Panc1 (cell line): ENCODE results near the gene DGCR6. TPM values are rescaled to one million over a fixed set of nuclear protein-coding genes. Genes with fewer than 3 reads are reported as not detected.
"Not testable (repeated sequence)": the region's sequence is repeated elsewhere in the genome, so short reads cannot be mapped to it uniquely, and the experiment has no call there.

Source experiments
- ATAC-seq: fragments of 200-7000 bp; cut with Tn5 transposase; 2 replicates; pipeline ENCODE4 v1.9.1; 2020; ENCODE audit warnings: mild to moderate bottlenecking, moderate library complexity
- BruUV-seq: library from RNA; stranded (reverse); fragments of 400-500 nt; replicated peaks from 2 replicates; lab custom pipeline; 2021; lab: Mats Ljungman, UMichigan
- CTCF ChIA-PET: fragments of 300-600 bp; sonication (Branson Sonifier 250); formaldehyde crosslinking; loops from one replicate; lab custom pipeline; 2022; ENCODE audit warnings: antibody characterized with exemption; lab: Charles Lee
- POLR2A ChIA-PET: fragments of 300-600 bp; sonication (Branson Sonifier 250); formaldehyde crosslinking; loops from one replicate; lab custom pipeline; 2022; ENCODE audit warnings: antibody characterized with exemption; lab: Charles Lee
- DNase-seq: peaks from one replicate; pipeline ENCODE4 v3.0.0-alpha.2; 2010; ENCODE audit warnings: low read depth, low spot score
- H3K27ac ChIP-seq: 2 replicates; pipeline ENCODE4 v1.5.1; 2011; ENCODE audit warnings: mild to moderate bottlenecking, low read length, inconsistent platforms
- H3K27me3 ChIP-seq: fragments of 200-500 bp; sonication (Bioruptor generic); 2 replicates; pipeline ENCODE4 v1.6.0; 2014; ENCODE audit warnings: low read length, inconsistent platforms; ENCODE audit not compliant: control insufficient read depth, insufficient read depth
- H3K36me3 ChIP-seq: fragments of 200-500 bp; sonication (Bioruptor generic); 2 replicates; pipeline ENCODE4 v1.5.1; 2014; ENCODE audit warnings: inconsistent platforms, mild to moderate bottlenecking, low read length, moderate library complexity; ENCODE audit not compliant: control insufficient read depth, insufficient read depth
- H3K4me1 ChIP-seq: 2 replicates; pipeline ENCODE4 v1.5.1; 2011; ENCODE audit warnings: inconsistent platforms, mild to moderate bottlenecking, low read length, moderate library complexity; ENCODE audit not compliant: control insufficient read depth, insufficient read depth
- H3K4me3 ChIP-seq, 2 experiments: 2 replicates each; pipeline ENCODE4 v1.5.1; 2011 to 2012; ENCODE audit warnings: low read depth in 2 of 2, low read length in 2 of 2, mild to moderate bottlenecking in 2 of 2, inconsistent platforms in 1 of 2, moderate library complexity in 1 of 2
- H3K9me3 ChIP-seq: fragments of 200-500 bp; sonication (Bioruptor generic); 2 replicates; pipeline ENCODE4 v1.5.1; 2014; ENCODE audit warnings: low read depth, mild to moderate bottlenecking, inconsistent platforms, low read length, moderate library complexity; ENCODE audit not compliant: control insufficient read depth, insufficient read depth
- POLR2AphosphoS5 ChIP-seq: IDR thresholded peaks from 2 replicates; pipeline ENCODE4 v1.6.1; 2012; ENCODE audit warnings: mild to moderate bottlenecking, low read depth, low read length, moderate library complexity
- SIN3A ChIP-seq: IDR thresholded peaks from 2 replicates; pipeline ENCODE4 v1.6.1; 2012; ENCODE audit warnings: low read depth, mild to moderate bottlenecking, low read length, moderate library complexity, borderline replicate concordance; ENCODE audit not compliant: insufficient read depth
- TCF7L2 ChIP-seq: IDR thresholded peaks from 2 replicates; pipeline ENCODE4 v1.6.1; 2011; ENCODE audit warnings: mild to moderate bottlenecking, low read depth, low read length, inconsistent platforms
- in situ Hi-C: cut with HindIII; loops from 2 replicates; pipeline ENCODE4 v1.10.0; 2016; ENCODE audit warnings: low sequenced_read_pairs, low pct_unique_long_range_greater_than_20kb
- intact Hi-C: fragments of 100-400 bp; cut with micrococcal nuclease; formaldehyde crosslinking; loops from one replicate; pipeline ENCODE4 v1.10.0; 2022; ENCODE audit not compliant: unreplicated experiment
- total RNA-seq: library from RNA; stranded (reverse); gene quantifications from one replicate; pipeline ENCODE4 v1.2.1, GENCODE V29; 2021; ENCODE audit not compliant: unreplicated experiment
- TF ChIP-seq, protein P1 (sequence below), 2 experiments: IDR thresholded peaks; 2 replicates each; pipeline ENCODE4 v1.6.1; 2011 to 2012; ENCODE audit warnings: low read depth in 2 of 2, control low read depth in 1 of 2, low read length in 1 of 2, mild to moderate bottlenecking in 1 of 2, moderate library complexity in 1 of 2; ENCODE audit not compliant: insufficient read depth in 1 of 2
- TF ChIP-seq, protein P2 (sequence below): fragments of 450-650 bp; IDR thresholded peaks from 2 replicates; pipeline ENCODE4 v1.5.1; 2017; ENCODE audit warnings: mild to moderate bottlenecking

DGCR6 gene
- total RNA-seq, 1 experiment from 2014 or later: 2.2 TPM

DNA sequence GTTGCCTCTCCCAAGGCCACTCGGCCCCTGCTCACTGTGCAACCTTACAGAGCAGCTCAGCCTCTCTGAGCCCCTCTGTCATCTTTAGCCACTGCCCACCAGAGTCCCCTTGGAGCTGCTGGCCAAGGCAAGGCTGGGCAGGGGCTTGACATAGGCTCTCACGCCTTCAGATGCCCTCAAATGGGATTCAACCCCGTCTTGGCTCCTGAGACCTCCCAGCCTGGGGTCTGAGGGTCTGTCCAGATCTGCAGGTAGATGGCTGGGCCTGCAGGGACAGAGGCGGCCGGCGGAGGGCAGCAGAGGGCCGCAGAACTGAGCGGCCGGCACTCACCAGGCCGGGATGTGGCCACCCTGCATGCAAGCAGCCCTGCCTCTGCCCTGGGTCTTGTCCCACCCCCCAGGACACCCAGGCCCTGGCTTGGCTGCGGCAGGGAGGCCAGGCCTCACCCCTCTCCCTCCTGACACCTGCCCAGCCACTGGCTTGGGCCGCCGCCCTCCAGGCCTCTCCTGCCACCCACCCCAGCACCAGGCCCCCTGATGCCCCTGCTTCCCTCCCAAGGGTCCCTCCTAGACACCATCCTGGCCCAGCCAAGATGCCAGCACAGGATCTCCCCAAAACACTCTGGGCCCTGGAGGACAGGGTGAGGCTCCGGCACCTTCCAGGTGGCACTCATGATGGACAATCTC lies 48.3 kb downstream of the DGCR6 start:
- in situ Hi-C loops, H3K27me3 ChIP-seq: not testable (repeated sequence)

DNA sequence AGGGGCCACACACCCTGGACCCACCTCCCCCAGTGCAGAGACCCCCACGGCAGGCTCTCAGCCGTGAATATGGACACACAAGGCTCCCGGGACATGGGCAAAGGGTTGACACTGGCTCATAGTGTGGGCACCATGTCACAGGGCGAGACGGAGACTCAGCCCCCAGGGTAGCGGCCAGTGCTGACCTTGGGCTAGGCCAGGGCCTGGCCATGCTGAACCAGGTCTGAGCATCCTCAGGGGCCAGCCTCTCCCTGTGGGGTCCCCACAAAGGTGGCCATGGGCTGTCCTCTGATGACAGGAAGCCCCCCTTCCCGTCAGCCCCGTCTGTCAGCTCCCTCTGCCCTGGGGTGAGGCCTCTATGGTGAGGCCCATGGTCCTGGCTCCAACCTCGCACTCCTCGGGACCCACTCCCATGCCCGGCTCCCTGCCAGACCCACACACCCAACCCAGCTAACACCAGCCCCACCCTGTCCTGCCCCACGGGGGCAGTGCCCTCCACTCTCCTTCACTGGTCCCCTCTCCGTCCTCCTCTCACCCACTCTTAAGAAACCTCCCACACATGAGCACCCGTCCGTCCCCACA lies 49.0 kb downstream of the DGCR6 start:
- no peaks in the 10 kb centered on the region for H3K4me1 ChIP-seq
- H3K27me3 ChIP-seq: no peaks in the 10 kb centered on the region
- ATAC-seq: peak; percentile 33; the same call in 1 of the 2 replicates
- DNase-seq: no peak
- TF ChIP-seq POLR2AphosphoS5 (no peak), TCF7L2 (no peak), SIN3A (no peak)
- TF ChIP-seq, protein P1, sequence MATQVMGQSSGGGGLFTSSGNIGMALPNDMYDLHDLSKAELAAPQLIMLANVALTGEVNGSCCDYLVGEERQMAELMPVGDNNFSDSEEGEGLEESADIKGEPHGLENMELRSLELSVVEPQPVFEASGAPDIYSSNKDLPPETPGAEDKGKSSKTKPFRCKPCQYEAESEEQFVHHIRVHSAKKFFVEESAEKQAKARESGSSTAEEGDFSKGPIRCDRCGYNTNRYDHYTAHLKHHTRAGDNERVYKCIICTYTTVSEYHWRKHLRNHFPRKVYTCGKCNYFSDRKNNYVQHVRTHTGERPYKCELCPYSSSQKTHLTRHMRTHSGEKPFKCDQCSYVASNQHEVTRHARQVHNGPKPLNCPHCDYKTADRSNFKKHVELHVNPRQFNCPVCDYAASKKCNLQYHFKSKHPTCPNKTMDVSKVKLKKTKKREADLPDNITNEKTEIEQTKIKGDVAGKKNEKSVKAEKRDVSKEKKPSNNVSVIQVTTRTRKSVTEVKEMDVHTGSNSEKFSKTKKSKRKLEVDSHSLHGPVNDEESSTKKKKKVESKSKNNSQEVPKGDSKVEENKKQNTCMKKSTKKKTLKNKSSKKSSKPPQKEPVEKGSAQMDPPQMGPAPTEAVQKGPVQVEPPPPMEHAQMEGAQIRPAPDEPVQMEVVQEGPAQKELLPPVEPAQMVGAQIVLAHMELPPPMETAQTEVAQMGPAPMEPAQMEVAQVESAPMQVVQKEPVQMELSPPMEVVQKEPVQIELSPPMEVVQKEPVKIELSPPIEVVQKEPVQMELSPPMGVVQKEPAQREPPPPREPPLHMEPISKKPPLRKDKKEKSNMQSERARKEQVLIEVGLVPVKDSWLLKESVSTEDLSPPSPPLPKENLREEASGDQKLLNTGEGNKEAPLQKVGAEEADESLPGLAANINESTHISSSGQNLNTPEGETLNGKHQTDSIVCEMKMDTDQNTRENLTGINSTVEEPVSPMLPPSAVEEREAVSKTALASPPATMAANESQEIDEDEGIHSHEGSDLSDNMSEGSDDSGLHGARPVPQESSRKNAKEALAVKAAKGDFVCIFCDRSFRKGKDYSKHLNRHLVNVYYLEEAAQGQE (IDR thresholded peaks at IDR 0.05; ENCODE audit: insufficient read depth in 1 of 2, low read depth in 2 of 2, low read length in 1 of 2): no peak
- TF ChIP-seq, protein P2, sequence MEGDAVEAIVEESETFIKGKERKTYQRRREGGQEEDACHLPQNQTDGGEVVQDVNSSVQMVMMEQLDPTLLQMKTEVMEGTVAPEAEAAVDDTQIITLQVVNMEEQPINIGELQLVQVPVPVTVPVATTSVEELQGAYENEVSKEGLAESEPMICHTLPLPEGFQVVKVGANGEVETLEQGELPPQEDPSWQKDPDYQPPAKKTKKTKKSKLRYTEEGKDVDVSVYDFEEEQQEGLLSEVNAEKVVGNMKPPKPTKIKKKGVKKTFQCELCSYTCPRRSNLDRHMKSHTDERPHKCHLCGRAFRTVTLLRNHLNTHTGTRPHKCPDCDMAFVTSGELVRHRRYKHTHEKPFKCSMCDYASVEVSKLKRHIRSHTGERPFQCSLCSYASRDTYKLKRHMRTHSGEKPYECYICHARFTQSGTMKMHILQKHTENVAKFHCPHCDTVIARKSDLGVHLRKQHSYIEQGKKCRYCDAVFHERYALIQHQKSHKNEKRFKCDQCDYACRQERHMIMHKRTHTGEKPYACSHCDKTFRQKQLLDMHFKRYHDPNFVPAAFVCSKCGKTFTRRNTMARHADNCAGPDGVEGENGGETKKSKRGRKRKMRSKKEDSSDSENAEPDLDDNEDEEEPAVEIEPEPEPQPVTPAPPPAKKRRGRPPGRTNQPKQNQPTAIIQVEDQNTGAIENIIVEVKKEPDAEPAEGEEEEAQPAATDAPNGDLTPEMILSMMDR: no peak
- ChIA-PET POLR2A (no interaction called here), CTCF (interaction anchor here (0.9 kb wide), 1 partner anchor 189 kb away, joined by 3 read pairs; the partner anchor contains the start of gene ESS2)
- no peaks in the 10 kb centered on the region for H3K9me3 ChIP-seq
- H3K36me3 ChIP-seq: no peaks in the 10 kb centered on the region
- intact Hi-C loops (no loop called here), in situ Hi-C loops (no loop called here)
- no peak overlapping the region for H3K27ac ChIP-seq
- no peak overlapping the region for H3K4me3 ChIP-seq
- no TSS peak for BruUV-seq

More for the DNA sequence above, 48.3 kb downstream of the DGCR6 start:
- H3K4me3 ChIP-seq, intact Hi-C loops, CTCF ChIA-PET, H3K27ac ChIP-seq, BruUV-seq, H3K36me3 ChIP-seq, H3K4me1 ChIP-seq, POLR2A ChIA-PET, H3K9me3 ChIP-seq: not testable (repeated sequence)
- DNase-seq: peak; percentile 12
- TF ChIP-seq, protein P2: peak; percentile 64
- peak; percentile 92 for ATAC-seq
